Subcutaneous adipose tissue (tissue), 4 donors: ENCODE measurements around the gene FCER1A. TPM values are rescaled to one million over a fixed set of nuclear protein-coding genes. Genes with fewer than 3 reads are reported as not detected.

ENCODE experiments used
- total RNA-seq, 4 donors: library from RNA; depleted of rRNA; stranded (reverse); fragments of >200 nt; gene quantifications; one replicate each; pipeline ENCODE4 v1.1.0, GENCODE V29; 2016
- TF ChIP-seq, protein P1 (sequence below): fragments of 450-650 bp; IDR thresholded peaks from one replicate; pipeline ENCODE4 v1.5.1; 2016; ENCODE audit warnings: low read depth, mild to moderate bottlenecking, control low read depth, antibody characterized with exemption, moderate library complexity

FCER1A gene
- total RNA-seq, 4 donors from 2014 or later = 1.5 to 2.2 (median 2.2) TPM; not detected in 1

DNA sequence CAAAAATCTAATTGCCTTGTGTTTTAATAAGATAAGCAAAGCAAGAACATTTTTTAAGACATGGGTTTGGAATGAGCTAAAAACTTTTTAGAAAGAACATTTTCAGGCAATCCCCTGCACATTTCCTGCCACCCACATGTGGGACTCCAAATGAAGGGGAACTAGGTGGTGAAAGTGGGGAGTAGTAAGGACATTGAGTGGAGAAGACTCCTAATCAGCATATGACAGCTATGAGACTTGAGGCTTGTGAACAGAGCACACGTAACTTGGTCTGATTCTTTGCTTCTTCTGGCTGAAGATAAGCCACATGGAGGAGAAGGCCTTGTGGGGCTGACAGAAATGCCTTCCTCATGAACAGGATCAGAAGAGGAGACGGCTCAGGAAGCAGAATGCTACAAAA is 50.3 kb downstream of the FCER1A start:
- TF ChIP-seq, protein P1, sequence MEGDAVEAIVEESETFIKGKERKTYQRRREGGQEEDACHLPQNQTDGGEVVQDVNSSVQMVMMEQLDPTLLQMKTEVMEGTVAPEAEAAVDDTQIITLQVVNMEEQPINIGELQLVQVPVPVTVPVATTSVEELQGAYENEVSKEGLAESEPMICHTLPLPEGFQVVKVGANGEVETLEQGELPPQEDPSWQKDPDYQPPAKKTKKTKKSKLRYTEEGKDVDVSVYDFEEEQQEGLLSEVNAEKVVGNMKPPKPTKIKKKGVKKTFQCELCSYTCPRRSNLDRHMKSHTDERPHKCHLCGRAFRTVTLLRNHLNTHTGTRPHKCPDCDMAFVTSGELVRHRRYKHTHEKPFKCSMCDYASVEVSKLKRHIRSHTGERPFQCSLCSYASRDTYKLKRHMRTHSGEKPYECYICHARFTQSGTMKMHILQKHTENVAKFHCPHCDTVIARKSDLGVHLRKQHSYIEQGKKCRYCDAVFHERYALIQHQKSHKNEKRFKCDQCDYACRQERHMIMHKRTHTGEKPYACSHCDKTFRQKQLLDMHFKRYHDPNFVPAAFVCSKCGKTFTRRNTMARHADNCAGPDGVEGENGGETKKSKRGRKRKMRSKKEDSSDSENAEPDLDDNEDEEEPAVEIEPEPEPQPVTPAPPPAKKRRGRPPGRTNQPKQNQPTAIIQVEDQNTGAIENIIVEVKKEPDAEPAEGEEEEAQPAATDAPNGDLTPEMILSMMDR = no peak

Other genes starting within 250 kb of the FCER1A start
- 1 to 10 TPM in 1 of 4 donors, not detected in 3; 2.5 TPM for gene AIM2, start 225.6 kb upstream of the FCER1A start, total RNA-seq
- 10 to 100 TPM in 2 of 4 donors, 1 to 10 TPM in 2; 2.8 to 19.7 (median 8.0) TPM for gene CADM3, start 130.7 kb upstream of the FCER1A start, total RNA-seq
- gene ACKR1, start 97.5 kb upstream of the FCER1A start, total RNA-seq = 100 to 1,000 TPM in 2 of 4 donors, 10 to 100 TPM in 2; 30.2 to 157 (median 94.1) TPM
- gene OR10J4, start 129.9 kb downstream of the FCER1A start, total RNA-seq = not detected
- not detected for gene OR10J1, start 137.4 kb downstream of the FCER1A start, total RNA-seq
- gene OR10J5, start 233.7 kb downstream of the FCER1A start, total RNA-seq = not detected